Measurements from ENCODE around the gene LRRFIP2.

DNA sequence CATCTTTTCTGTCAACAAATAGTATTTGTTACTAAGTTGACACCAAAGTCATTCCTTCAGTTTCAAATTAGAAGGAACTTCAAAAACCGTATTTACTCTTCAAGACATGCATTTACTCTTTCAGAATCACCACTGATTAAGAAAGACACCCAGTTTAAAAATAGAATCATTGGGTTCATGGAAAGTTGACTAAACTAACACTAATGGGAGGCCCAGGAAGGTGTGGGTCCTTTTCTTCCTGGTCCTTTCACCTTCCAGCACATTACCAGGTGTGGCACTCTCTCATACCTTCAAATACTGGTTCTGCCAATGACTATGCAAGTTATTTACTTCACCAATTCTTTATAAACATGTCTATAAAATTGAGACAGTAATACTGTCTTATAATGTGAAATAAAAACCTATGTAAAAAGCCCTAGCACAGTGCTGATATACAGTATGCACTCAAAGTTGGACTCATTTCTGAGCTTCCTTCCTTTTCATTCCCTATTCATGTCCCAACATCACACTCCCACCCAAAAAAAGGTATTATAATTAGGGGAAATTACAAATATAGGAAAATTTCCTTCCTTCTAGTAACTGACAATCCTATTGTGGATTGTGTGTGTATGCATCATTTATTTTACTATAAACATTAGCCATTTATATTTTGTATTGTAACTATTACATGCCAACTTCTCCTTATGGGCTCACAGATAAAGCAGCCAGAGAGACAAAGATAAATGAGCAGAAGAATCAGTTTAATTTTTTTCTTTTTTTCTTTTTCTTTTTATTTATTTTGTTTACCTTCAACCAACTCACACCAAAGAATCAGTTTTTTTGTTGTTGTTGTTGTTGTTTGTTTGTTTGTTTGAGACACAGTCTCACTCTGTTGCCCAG, 48.9 kb downstream of the LRRFIP2 start:
- TF ChIP-seq CTCF (IDR thresholded peaks at IDR 0.05), result no peak
- TF ChIP-seq ZFX (IDR thresholded peaks at IDR 0.05; ENCODE audit: borderline replicate concordance), result no peak

All from 22Rv1 (cell line).